HG02938 (cell line): Measurements from ENCODE around the gene ANAPC10.
"Not testable (repeated sequence)": the region's sequence is repeated elsewhere in the genome, so short reads cannot be mapped to it uniquely, and the experiment has no call there.

ENCODE experiments used
- ATAC-seq: cut with Tn5 transposase; IDR thresholded peaks from one replicate; pipeline ENCODE4 v1.9.1; 2021; ENCODE audit warnings: mild to moderate bottlenecking, moderate library complexity; ENCODE audit not compliant: unreplicated experiment

ANAPC10 gene

DNA sequence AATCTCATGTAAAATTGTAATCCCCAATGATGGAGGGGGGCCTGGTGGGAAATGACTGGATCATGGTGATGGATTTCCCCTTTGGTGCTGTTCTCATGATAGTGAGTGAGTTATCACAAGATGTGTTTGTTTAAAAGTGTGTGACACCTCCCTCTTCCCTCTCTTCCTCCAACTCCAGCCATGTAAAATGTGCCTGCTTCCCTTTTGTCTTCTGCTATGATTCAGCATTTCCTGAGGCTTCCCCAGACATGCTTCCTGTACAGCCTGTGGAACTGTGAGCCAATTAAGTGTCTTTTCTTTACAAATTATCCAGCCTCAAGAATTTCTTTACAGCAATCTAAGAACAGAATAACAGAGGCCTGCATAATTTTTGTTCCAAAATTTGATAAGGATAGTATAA is 85.2 kb downstream of the ANAPC10 start:
- no peak for ATAC-seq

DNA sequence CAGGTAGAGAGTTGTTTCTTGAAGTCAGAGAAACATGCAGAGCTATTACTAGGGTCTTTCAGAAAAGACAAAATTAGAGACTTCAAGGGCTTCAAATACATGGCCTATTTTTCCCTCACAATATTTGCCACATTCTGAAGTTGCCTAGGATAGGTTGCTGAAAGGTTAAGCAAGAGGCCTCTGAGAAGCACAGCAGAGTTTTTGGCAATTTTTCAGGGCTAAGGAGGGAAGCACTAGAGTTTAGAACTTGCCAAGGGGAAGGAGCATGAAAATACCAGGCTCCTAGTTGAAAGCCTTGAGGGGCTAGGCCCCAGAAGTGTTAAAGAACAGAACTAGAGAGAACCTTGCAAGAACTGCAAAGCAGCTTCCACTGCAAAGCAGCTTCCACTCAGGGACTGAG is 86.4 kb downstream of the ANAPC10 start:
- no peak for ATAC-seq

DNA sequence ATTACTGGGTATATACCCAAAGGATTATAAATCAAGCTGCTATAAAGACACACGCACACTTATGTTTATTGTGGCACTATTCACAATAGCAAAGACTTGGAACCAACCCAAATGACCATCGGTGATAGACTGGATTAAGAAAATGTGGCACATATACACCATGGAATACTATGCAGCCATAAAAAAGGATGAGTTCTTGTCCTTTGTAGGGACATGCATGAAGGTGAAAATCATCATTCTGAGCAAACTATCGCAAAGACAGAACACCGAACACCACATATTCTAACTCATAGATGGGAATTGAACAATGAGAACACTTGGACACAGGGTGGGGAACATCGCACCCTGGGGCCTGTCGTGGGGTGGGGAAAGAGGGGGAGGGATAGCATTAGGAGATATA is 87.7 kb downstream of the ANAPC10 start:
- ATAC-seq: not testable (repeated sequence)

DNA sequence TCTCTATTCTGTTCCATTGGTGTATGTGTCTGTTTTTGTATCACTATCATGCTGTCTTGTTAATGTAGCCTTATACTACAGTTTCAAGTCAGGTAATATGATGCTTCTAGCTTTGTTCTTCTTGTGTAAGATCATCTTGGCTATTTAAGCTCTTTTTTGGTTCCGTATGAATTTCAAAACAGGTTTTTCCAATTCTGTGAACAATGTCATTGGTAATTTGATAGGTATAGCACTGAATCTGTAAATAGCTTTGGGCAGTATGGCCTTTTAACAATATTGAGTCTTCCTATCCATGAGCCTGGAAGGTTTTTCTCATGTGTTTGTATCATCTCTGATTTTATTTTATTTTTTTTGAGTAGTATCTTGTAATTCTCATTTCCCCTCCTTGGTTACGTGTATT is 94.3 kb downstream of the ANAPC10 start:
- ATAC-seq: no peak

DNA sequence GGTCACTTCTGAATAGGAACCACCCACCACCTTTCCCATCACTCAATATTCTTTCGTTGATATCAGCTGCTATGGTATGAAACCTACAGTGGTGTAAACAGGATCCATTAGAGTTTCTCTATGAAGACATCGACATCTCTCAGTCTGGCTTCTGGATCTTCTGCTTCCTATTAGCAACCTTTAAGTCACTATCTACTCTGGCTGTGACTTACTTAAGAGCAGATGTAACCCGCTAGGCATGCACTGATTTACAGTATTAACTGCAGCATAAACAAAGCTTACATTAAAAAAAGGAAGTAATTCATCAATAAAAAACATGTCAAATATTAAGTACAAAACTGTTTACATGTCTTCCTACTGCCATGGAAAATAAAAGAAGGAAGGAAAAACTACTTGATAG is 96.4 kb downstream of the ANAPC10 start:
- ATAC-seq: no peak

DNA sequence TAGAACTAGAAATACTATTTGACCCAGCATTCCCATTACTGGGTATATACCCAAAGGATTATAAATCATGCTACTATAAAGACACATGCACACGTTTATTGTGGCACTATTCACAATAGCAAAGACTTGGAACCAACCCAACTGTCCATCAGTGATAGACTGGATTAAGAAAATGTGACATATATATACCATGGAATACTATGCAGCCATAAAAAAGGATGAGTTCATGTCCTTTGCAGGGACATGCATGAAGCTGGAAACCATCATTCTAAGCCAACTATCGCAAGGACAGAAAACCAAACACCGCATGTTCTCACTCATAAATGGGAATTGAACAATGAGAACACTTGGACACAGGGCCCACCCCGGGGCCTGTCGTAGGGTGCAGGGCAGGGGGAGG is 97.3 kb downstream of the ANAPC10 start:
- not testable (repeated sequence) for ATAC-seq

DNA sequence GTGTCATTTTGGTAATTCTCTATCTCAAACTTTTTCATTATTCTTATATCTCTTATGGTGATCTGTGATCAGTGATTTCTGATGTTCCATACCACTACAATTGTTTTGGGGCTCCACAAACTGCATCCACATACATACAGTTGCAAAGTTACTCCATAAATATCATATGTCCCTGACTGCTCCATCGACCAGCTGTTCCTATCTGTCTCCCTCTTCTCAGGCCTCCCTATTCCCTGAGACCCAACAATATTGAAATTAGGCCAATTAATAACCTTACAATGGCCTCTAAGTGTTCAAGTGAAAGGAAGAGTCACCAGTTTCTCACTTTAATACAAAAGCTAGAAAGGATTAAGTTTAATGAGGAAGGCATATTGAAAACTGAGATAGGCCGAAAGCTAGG is 108.7 kb downstream of the ANAPC10 start:
- no peak for ATAC-seq

DNA sequence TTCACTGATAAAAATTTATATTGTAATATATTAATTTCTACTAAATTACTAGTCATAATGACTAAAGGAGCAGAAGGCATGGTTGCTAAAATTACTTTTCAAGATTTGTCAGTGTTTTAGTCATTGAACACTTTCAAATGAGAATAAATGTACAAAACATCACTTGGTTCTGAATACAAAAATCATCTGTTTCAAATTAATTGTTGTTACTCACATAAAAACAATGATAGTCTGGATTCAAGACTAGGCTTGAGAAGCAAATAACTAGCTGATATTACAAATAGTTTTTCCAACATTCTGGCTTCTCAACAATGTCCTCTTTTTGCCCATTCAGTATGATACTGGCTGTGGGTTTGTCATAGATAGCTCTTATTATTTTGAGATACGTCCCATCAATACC is 112.5 kb downstream of the ANAPC10 start:
- no peak for ATAC-seq

DNA sequence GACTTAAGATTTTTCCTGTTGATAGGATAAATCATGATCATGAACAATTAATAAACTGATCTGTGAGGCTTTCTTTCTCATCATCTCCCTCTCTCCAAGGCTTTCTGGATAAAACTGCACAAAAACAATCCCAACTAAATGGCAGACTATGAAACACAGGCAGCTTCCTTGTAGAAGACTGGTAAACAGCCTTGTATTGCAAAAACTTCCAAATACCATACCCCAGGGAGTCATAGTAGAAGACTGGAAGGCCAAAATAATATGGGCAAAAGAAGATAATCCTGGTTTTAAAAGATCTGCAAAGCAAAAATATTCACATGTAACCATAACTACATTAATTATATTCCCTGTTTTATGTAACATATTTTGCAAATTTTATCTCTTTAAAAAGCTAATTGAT is 113.0 kb downstream of the ANAPC10 start:
- ATAC-seq: no peak

DNA sequence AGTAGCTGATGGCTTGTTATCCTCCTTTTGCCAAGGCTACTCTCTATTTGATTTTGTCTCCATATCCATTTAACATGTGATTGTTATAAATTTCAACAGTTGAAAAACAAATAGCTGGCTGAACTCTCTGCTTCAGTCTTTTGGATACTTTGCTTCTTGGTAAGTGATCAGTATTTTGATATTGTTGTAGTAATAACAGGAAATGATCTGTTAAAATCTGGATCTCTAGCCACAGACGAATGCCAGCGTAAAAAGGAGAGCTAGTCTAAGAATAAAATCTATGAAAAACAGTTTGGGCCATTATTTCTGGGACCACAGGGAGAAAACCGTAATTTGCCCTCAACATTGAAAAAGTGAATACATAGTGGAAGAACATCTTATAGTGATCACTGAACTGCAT is 113.8 kb downstream of the ANAPC10 start:
- no peak for ATAC-seq

DNA sequence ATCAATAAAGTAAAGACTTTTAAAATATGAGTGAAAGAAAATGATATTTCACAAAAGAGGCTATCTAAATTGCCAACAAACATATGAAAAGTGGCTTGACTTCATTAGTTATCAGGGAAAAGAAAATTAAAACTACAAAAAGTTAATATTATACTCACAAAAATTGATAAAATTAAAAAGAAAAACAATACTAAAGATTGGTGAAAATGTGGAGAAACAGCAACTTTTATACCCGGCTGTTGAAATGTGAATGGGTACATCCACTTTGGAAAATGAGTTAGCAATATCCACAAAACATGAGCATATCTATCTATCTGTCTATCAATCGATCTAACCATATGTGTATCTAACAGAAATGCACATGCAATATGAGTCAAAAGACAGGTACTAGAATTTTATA is 122.3 kb downstream of the ANAPC10 start:
- ATAC-seq: no peak

DNA sequence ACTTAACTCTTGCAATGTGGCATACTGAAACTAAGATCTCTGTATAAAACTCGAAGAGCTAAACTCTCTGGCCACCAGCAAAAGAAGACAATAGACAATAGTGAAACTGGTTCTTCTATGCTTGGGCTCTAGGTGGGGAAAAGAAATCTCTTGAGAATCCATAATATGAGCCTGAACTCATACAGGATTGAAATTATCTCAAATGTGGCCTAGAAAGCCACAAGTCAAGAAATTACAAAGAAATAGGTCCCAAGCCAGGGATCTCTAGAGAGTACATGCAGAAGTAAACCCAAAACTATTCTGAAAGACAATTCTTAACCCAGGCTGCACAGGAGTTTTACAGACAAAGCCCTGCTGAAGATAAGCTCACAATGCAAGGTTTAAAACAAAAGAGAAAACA is 127.4 kb downstream of the ANAPC10 start:
- peak; percentile 58 for ATAC-seq

DNA sequence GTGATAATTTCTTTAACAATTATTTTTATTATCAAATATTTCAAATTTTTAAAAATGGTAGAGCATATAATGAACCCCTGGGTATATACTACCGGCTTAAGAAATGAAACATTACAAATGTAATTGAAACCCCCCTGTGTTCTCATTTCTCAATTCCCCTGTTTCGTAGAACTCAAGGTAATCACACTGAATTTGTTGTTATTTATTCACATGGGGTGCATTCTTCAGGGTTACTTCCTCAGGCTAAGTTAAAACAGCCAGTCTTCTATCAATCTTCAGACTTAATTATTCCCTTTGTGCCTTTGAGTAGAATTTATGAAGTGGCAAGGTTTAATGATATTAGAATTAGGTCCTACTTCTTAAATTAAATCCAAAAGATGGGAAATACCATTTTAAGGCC is 128.2 kb downstream of the ANAPC10 start:
- no peak for ATAC-seq

DNA sequence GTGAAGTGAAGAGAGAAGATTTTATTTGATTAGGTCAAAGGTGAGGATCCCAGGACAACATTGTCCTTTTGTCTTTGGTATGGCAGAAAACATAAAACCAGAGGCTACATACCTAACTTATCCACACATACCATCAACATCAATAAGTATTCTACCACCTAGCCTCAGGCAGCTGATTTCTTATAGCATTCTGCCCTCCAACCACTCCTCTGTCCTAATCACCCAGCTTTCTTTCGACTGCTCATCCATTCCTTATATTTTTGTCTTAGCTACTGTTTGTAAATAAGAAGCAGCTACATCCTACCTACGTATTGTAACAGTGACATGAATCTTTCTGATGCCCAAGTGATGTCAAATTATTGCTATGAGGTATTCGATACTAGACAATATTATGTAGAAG is 129.4 kb downstream of the ANAPC10 start:
- ATAC-seq: no peak

DNA sequence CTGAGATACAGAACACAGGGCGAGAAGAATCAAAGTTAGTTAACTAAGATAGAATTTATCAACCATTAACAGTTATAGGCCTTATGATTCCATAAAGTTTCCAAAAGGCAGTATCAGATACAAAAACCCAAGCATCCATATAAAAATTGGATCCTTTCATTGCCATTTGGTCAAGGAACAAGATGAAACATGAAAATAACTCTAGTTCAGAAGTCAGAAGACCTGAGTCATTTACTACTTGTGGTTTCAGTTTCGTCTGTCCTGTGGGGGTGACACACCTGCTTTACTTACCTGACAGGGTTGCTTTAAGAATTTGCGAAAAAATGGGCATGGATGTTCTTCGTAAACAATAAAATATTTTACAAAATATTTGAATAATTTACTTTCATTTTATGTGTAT is 130.8 kb downstream of the ANAPC10 start:
- ATAC-seq: peak; percentile 65

DNA sequence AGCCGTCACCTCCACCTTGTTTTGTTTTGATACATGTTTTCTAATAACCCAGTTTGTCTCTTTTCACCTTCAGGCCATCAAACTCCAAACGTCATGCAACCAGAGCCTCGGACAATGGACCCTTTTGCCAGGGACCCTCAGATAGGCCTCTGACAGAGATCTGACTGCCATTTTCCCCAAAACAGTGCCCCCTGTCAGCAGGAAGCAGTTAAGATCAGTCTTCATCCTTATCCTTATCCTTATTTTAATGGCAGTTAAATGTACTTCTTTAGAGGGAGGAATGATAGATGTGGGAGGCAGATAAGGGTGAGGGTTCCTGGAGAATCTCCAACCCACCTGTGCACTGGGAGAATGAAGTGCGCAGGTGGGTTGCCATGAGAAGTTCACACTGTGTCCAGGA is 135.7 kb downstream of the ANAPC10 start:
- no peak for ATAC-seq

DNA sequence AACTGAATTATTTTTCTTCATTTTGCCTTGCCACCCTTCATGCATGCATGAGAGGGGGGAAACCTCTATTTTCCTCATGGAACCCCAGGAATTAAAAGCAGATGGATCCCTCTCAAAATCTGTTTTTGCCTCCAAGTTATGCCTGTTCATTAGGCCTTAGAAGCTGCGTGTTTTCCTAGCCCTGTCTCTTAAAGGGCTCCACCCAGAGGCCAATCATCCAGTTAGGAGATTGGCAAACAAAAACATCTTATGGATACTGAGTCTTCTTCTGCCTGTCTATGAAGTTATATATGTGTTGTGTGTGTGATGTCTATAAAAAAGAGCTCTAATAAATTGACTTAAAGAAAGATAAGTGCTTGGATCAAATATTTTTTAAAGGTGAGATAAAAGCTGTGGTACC is 142.9 kb downstream of the ANAPC10 start:
- ATAC-seq: no peak

DNA sequence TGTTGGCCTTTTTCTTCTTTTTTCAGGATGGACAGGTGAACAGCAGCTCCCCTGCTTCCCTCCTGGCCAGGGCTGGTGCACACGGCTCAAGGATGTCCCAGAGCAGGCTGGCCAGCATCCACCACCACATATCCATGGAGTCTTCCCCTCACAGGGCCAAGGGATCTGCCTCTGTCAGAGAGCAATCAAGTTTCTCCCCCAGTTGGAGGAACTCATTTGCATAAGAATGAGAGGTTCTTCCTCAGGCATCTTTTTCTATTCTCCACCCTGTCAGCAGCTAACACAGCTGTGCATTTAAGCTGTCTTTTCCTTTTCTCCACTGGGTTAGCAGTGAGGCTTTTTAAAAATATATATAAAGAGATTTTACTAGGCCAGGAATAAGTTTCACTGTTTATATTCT is 143.8 kb downstream of the ANAPC10 start:
- ATAC-seq: no peak

DNA sequence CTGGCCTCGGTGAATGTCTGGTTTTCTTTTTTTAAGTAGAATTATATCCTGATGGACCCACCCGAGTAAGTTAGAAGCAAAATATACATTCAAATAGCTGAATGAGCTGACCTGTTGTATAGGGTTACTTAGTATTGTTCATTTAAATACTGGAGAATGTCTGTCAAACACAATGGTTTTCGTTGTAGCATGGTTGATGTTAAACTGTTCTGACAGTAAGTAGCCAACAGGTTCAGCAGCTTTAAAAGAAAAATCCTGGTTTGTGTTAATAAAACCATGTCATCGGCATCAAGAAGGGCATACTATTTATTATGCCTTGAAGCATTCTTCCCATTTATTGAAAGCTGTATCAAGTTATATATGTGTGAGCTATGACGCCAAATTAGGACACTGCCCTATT is 149.6 kb downstream of the ANAPC10 start:
- no peak for ATAC-seq

DNA sequence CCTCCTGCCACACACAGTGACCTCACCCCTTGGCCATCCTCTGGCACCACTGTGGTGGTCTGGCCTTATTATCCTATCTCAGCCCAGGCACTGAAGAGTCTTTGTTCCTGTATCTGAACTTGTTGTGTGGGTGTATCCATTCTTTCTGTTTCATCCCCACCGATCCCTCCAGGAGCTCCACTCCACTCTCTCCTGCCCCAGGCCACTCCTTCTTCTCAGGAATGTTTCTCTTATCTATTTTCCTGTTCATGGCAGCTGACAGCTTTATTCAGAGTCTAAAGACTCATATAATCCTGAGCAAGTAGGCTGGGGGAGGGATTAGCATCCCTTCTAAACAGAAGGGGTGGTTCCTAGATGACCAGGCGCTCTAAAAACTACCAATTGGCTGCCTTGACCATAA is 150.0 kb downstream of the ANAPC10 start:
- ATAC-seq: no peak
